Stimulated activated CD4-positive, alpha-beta T cell treated with anti-CD3 and anti-CD28 coated beads, Interleukin-4, amount 100 ng/mL, for 24 hours (primary cell): ENCODE results near the gene EHBP1L1.

Experiments
- DNase-seq: peaks from one replicate; pipeline ENCODE4 v3.0.0-alpha.2; 2020

Gene EHBP1L1

DNA sequence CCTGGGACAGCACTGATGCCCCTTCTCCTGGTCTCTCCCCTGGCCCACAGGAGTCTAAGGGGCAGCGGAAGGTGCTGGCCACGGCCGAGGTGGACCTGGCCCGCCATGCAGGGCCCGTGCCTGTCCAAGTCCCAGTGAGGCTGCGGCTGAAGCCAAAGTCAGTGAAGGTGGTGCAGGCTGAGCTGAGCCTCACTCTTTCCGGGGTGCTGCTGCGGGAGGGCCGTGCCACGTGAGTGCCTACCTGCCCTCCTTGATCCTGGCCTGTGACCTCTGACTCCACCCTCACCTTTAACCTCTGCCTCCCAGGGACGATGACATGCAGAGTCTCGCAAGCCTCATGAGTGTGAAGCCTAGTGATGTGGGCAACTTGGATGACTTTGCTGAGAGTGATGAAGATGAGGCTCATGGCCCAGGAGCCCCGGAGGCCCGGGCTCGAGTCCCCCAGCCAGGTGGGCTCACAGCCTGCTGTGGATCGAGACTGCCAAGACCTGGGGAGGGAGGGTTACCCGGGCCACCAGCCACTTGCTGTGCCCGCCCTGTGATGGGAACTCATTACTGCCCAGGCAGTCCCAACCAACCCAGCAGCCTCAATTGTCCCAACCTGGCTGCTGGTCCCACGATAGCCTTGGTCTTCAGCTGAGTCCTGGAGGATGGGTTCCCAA lies 4.3 kb downstream of the EHBP1L1 start:
- DNase-seq = no peak

DNA sequence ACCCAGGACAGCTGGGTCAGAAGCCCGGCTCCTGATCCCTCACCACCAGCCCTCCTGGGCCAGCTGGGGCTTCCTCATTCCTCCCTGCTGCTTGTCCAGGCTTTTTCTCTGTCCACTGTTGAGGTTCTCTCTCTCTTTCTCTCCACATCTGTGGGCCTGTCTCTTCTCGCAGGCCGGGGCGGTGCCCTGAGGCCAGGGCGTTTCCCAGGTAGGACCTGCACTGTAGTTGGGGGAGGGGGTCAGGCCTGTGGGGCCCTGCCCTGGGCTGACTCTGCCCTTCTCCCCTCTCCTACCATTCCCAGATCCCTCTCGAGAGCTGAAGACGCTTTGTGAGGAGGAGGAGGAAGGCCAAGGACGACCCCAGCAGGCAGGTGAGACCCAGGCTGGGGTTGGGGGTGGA lies 4.9 kb downstream of the EHBP1L1 start:
- no peak for DNase-seq

DNA sequence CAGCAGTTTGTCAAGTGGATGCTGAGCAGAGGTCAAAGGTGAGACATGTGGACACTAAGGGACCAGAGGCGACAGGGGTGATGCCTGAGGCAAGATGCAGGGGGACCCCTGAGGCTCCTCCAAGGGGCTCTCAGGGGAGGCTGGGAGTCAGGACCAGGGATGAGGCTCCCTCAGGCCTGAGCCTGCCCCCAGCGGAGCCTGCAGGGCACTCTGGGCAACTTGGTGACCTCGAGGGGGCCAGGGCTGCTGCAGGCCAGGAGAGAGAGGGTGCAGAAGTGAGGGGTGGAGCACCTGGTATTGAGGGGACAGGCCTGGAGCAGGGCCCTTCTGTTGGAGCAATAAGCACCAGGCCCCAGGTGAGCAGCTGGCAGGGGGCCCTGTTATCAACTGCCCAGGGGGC lies 6.1 kb downstream of the EHBP1L1 start:
- DNase-seq = no peak

DNA sequence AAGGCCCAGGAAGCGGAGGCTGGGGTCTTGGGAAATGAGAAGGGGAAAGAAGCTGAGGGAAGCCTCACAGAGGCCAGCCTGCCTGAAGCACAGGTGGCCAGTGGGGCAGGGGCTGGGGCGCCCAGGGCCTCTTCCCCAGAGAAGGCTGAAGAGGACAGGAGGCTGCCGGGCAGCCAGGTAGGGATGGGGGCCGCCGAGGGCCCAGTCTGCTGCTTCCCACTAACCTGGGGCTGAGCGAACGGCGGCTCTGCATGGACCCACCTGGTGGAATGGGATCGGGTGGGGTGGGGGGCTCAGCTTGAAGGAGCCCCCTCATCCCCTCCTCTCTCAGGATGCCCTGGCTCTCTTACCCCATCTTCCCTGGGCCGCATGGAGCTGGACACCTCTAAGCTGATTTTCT lies 7.7 kb downstream of the EHBP1L1 start:
- no peak for DNase-seq

DNA sequence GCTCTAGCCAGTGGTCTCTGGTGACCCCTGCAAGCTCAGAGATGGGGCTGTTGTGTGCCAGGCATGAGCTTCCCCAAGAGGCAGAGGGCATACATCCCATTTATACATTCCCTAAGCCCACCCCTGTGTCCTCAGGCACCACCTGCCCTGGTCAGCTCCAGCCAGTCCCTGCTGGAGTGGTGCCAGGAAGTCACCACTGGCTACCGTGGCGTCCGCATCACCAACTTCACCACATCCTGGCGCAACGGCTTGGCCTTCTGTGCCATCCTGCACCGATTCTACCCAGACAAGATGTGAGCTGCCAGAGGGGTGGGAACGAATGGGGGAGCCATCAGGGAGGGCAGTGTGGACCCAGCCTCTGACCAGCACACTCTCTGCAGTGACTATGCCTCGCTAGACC lies 8.3 kb downstream of the EHBP1L1 start:
- DNase-seq = no peak

DNA sequence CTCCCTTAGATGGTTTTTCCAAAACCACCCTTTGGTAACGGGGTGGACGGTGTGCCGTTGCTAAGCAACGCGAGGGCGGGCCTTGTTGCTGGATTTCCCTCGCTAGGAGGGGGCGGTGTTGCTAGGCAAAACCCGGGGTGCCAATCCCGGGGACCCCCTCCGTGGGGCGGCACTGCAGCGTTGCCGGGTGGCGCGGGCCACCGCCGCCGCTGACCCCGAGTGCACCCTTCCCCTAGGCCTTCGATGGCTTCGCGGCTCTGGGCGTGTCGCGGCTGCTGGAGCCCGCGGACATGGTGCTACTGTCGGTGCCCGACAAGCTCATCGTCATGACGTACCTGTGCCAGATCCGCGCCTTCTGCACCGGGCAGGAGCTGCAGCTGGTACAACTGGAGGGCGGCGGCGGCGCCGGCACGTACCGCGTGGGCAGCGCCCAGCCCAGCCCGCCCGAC lies 8.9 kb downstream of the EHBP1L1 start:
- no peak for DNase-seq

DNA sequence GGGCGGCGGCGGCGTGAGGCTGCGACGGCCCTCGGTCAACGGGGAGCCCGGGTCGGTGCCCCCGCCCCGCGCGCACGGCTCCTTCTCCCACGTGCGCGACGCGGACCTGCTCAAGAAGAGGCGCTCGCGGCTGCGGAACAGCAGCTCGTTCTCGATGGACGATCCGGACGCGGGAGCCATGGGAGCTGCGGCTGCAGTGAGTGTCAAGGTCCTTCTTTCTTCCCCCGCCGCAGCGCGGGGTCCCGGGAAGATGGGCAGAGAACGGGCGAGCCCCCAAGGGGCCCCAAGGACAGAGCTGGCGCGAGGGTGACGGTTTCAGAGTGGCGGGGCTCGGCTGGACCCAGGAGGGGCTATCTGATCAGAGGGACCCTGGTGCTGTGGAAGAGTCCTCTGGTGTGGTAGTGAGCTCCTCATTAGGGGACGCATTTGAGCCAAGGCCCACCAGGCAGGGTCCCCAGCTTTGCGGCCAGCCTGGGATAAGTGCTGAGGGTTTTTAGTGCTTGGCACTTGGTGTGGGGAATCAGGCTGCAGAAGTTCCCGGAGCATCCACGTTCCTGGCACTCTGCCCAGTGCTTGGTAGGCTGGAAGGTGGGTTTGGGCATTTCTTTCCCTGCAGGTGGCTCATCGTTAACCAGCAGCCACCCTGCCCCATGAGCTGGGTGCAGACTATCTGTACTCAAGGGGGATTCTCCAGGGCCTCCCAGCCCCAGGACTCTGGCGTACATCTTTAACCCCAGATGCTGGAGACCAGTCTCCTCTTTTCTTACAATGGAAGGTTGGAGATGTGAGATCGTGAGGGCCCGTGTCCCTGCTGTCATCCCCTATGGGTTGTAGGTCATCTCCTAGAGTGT lies 9.8 kb downstream of the EHBP1L1 start:
- DNase-seq = no peak

DNA sequence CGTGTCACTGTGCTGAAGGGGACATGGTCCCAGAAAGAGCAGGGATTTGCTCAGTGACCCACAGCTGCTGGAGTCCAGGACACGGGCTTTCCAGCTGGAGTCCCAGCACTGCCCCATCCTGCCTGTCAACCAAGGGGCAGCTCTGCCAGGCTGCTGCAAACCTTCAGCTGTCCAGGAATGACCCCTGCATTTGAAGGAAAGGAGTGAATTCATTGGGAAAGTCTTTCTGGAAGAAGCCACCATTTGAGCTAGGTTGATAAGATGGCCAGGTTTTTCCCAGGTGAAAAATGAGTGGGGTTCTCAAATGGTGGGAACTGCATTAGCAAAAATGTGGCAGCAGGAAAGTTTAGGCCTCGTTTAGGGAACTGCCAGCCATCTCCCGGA lies 10.4 kb downstream of the EHBP1L1 start:
- DNase-seq = no peak

DNA sequence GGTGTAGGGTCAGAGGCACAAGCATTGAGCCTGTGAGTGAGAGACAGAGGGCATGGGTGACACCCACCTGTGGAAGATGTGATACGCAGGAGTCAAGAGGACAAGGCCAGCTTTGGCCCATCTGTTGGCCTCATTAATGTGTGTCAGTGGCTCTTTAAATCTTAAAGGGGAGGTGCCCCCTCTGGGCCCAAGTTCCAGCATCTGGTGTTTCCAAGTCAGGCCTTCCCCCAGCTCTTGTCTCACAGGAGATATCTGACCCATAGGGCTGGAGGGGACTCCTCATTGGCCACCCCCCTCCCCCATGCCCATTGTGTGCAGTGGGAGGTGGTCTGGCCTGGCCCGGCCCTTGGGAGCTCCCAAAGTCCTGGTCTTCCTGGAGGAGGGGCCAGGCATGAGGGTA lies 10.8 kb downstream of the EHBP1L1 start:
- DNase-seq = no peak

DNA sequence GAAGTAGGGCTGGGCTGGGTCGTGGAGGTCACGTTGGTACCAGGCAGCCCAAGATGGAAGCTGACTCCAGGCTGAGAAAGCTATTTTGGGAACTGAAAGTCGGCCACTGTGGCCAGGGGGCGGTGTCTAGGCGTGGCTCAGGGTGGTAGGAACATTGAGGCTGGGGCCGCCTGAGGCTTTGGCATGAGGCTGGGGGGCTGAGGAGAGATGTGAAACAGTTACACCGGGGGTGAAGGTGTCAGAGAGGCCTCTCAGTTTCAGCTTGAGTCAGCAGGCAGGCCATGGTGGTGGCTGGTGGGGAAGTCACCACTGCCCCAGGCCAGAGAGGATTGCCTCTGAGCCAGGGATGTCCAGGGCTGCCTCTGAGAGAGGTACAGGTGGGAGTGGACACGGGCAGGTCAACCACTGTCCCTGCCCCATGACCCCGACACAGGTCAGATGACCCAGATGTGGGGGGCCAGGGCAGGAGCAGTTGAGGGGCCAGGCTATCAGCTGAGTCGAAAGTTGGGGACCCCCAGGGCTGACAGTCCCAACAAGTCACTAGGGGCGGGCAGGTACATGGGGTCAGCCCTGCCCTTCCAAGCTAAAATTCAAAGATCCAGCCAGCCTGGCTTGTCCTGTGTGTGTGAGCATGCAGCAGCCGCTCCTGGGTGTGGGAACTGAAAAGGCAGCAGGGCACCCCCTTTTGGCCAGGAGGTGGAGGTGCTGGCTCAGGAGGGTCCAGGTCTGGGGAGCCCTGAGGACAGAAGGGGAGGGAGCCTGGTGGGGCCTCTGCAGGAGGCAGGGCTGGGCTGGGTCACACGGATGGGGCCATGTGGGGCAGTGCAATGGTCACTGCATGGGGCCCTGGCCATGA lies 12.6 kb downstream of the EHBP1L1 start:
- peak; percentile 77 for DNase-seq

DNA sequence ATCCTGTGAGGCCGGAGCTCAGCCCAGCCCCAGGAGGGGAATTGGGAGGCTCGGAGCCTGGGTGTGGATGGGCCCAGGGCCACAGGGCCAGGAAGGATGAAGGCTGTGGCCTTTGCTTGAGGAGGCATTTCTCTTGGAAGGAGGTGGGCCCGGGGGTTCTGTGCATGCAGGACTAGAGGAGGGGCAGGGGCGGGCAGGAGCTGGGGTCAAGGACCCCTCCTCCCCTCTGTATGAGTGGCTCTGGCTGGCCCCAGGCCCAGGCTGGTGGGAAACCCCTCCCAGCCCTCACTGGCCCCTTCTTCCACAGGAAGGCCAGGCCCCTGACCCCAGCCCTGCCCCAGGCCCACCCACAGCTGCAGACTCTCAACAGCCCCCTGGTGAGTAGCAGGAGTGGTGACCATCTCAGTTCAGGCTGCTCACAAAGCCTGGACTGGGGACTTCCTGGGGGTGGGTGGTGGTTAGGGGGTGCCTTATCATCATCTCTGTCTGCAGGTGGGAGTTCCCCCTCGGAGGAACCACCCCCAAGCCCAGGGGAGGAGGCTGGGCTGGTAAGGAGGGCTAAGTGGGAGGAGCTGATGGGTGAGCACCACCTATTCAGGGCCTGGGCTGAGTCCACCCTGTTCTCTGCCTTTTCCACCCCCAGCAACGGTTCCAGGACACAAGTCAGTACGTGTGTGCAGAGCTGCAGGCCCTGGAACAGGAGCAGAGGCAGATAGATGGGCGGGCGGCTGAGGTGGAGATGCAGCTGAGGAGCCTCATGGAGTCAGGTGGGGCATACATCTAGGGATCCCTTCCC lies 13.8 kb downstream of the EHBP1L1 start:
- no peak for DNase-seq

DNA sequence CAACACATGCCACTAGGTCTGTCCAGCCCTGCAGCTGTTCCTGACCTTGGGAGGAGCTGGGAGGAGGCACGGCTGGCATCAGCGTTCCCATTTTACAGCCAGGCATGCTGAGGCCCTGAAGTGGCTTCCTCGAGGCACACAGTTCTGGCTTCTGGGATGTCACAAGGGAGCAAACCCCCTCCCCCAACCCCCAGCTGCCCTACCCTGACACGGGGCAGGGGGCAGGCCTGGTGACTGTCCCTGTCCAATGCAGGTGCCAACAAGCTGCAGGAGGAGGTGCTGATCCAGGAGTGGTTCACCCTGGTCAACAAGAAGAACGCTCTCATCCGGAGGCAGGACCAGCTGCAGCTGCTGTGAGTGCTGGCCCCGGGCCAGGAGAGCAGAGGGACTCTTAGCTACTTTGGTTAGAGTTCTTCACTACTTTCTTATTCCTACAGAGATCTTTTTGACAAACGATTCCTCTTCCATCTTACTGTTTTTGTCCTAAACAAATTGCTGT lies 14.4 kb downstream of the EHBP1L1 start:
- no peak for DNase-seq

DNA sequence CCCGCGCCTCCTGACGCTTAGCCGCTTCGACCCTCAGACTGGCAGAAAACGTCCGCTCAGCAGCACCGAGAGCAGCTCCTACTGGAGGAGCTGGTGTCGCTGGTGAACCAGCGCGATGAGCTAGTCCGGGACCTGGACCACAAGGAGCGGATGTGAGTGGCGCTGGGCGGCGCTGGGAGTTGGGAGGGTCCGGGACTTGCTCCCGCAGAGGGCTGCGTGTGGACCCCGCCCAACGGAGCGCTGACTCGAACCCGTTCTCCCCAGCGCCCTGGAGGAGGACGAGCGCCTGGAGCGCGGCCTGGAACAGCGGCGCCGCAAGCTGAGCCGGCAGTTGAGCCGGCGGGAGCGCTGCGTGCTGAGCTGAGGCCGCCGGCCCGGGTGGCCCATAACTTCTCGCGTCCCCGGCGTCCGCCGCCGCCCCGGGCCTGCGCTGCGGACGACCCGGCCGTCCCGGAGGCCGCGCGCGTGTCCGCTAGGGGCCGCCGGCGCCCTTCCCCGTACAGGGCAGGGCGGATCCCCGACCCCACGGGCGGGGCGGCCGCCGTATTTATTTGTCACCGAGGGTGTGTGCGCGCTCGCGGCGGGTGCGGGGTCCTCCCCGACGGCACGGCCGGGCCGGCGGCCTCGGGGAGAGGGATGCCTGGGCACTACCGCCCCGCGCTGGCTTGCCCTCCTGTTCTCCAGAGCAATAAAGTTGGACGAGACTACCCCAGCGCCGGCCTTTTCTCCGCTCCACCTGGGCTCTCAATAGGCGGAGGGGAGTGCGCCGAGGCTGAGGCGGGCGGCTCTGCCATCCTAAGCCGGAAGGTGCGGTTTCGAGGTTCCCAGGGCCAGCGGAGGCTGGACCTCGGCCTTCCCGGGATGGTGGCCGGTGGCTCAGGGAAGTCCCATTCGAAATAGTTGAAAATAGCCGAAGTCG lies 16.3 kb downstream of the EHBP1L1 start:
- no peak for DNase-seq

DNA sequence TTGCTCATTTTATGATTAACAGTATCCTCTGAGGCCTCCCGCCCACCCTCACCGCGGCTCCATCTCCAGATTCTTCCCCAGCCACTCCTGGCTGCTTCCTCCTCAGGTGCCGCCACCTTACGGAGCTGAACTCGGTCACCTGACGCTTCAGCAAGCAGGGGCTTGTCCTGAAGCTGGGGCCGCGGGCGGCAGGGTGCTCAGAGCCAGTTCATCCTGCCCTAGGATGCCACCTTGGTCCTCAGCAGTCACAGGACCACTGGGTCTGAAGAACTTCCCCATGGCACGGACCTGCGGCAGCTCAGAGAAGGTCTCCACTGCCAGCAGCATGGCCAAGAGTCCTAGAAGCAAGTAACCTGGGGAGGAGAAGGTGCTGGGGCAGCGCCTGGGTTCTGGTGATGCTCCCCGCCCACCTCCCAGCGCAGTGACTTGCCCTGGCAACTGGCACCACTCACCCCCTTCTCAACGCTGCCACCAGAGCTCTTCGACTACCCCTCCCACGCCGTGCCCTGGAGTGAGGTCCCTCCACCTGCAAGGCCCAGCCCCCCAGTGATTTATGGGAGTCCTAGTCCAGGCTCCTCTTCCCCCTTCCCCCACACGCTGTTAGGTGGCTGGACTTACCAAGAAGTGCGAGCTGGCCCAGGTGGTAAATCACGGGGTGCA lies 17.1 kb downstream of the EHBP1L1 start:
- DNase-seq = no peak

DNA sequence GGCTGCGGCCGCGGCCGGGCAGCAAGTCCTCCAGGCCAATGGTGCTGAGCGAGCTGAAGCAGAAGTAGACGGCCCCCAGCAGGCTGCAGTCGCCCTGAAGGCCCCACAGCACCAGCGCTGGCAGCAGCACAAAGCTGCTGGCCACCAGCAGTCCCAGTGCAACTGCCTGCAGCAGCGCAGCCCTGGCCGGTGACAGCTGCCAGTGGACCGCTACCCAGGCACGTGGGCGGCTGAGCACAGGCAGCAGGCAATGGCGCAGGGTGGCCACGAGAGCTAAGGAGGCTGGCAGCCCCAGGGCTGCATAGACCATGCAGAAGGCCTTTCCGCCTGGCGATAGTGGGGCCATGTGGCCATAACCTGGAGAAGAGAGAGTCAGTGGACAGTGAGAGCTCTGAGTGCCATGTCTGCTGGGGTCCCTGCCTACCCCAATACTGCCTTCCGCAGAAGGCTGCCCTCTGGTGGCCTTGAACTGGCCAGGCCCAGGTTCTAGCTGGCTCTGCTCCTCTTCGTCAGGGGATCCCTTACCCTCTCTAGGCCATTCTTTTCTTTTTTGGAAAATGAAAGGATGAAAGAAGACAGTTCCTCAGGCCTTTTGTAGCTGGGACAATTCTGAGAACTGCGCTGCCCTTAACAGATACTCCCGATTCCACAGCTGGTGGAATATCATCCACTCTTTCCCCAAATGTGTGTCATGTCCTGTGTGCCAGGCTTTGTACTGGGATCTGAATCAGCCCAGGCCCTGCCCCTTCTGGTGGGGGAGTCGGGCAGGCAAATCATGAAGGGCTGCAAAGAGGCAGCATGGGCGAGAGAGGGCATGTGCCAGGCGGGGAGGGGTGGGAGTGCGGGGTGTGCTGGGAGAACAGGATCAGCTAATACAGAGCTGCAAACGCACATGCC lies 17.9 kb downstream of the EHBP1L1 start:
- peak; percentile 54 for DNase-seq

DNA sequence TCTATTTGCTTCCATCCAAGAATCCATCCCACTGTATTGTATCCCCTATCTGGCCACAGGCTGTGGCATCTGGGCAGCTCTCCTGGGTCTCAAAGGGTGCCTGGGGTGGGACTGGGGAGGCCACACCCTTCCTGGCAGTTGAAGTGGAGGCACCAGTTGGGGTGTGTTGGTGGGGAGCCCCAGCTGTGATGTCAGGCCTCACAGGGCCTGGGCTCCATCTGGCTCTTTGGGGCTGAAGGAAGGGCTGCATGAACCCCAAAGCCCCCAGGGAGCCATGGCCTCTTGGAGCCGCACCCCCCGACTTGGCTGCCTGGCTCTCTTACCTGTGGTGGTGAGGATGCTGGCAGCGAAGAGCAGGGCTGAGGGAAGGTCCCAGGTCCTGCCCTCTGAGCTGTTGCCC lies 19.3 kb downstream of the EHBP1L1 start:
- no peak for DNase-seq

DNA sequence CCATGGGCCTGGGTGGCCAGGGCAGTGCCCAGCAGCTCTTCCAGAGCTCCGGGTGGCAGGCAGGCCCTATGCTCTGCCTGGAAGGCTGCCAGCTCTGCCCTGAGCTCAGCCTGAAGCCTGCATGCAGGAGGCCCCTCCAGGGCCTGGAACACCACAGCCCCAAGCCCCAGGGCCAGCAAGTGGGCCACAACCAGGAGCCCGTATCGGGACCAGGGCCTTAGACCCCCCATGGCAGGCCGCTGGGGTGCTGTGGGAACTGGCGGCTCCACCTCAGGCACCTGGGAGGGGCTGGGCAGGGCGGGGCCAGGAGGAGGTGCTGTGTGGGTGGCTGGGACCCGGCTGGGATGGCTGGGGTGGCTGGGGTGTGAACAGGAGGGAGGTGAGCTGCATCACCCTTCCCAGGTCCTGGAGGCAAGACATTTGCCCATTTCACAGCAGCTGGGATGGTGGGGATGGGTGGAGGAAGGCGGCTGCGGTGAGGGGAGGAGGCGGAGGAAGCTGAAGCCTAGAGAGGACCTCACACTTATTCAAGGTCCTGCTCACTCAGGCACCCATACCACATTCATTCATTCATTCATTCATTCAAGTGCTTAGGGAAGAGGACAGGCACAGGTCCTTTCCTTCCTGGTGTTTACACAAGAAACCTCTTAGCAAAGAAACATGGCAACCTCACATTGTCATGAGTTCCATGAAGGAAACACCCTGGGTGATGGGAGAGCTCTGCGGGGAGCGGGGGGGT lies 19.9 kb downstream of the EHBP1L1 start, which contains the start of gene KCNK7:
Gene KCNK7, minus strand, starts transcription at position 258 of the 739 bp plus-strand sequence. Its CDS starts 28 bp downstream, at position 230.
- DNase-seq = no peak

DNA sequence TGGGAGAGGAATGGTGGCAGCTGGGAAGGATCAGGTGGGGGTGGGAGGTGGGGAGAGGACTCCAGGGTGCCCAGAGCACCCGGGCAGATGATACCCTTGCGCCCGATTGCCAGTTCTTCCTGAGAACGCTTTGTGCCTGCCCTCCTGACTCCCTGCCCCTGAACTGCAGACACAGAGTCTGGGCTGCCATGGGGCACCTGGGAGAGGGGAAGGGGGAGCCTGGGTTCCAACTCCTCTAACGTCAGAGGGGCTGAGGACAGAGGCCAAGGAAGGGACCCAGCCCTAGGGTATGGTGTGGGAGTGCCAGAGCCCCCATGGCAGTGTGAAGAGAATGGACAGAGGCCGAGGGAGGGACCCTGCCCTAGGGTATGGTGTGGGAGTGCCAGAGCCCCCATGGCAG lies 20.7 kb downstream of the EHBP1L1 start:
- DNase-seq = no peak

DNA sequence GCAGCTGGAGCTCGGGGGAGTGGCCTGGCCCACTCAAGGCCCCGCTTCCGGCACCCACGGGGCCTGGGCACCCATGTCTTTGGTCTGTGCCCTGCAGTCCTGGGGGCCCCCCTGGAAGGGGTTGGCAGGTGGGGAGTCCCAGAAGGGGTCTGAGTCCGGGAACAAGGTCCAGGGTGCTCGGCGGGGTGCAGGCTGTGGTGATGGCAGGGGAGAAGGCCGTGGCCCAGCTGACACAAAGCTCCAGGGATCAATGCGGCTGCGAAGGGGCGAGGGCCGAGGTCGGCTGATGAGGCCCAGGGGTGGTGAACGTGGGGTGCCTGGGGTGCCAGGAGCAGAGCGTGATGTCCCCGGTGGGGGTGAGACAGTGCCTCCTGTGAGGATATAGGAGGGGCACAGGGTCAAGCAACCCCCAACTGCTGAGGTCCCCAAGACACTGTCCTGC lies 22.4 kb downstream of the EHBP1L1 start:
- no peak for DNase-seq
